HAP-1 (cell line): ENCODE data around the gene NDST1.

ENCODE experiments used
- DNase-seq, 2 experiments: peaks; one replicate each; pipeline ENCODE4 v3.0.0-alpha.2; 2016 to 2020; ENCODE audit warnings: low spot score in 2 of 2
- H3K27me3 ChIP-seq: fragments of 250-450 bp; sonication (Bioruptor Pico); 2 replicates; pipeline ENCODE4 v1.5.1; 2020; ENCODE audit warnings: low read depth, mild to moderate bottlenecking, moderate library complexity
- H3K36me3 ChIP-seq: fragments of 250-450 bp; sonication (Bioruptor Pico); replicated peaks from 2 replicates; pipeline ENCODE4 v1.5.1; 2020; ENCODE audit warnings: mild to moderate bottlenecking
- H3K4me1 ChIP-seq: fragments of 250-450 bp; sonication (Bioruptor Pico); 2 replicates; pipeline ENCODE4 v1.5.1; 2020; ENCODE audit warnings: mild to moderate bottlenecking
- H3K4me3 ChIP-seq: fragments of 250-450 bp; sonication (Bioruptor Pico); 2 replicates; pipeline ENCODE4 v1.5.1; 2020; ENCODE audit warnings: mild to moderate bottlenecking, moderate library complexity
- H3K9me3 ChIP-seq: fragments of 250-450 bp; sonication (Bioruptor Pico); 2 replicates; pipeline ENCODE4 v1.5.1; 2020; ENCODE audit warnings: mild to moderate bottlenecking, moderate library complexity
- in situ Hi-C: fragments of 300-500 bp; cut with MboI; formaldehyde crosslinking; loops from 3 replicates; pipeline ENCODE4 v1.14.3; 2020; ENCODE audit warnings: low sequenced_read_pairs, inconsistent platforms, mixed read lengths

The NDST1 gene

DNA sequence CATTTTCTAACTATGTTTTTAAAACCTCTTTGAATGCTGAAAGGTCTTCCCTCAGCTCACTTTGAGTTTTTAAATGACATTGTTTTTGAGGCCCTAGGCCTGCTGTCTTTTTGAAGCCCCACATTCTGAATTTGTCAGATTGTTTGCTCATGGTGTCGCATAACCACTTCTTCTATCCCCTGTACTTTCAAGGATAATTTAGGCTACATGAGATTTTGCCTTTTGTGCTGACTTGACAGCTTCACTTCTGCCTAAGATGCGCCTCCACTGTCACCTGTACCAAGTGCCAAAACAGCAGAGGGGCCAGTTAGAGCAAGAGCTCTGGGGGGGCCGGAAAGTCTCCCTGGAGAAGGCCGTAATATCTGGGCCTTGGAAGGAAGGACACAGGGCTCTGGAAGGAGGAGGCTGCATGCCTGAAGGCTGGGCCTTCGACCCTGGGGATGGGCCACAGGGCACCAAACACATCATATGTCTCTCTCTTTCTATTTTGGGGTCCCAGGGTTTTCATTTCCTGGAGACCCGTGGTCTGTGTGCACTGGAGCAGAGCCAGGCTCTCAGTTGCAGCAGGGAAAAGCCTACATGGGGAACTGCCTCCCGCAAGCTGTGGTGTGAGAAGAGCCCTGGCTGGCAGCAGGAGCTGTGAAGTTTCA is 49.1 kb downstream of the NDST1 start:
- Histone ChIP-seq H3K36me3 (peaks cover 4% of the 10 kb centered on the region; the same call in 1 of the 2 replicates), H3K4me3 (no peak overlapping the region), H3K9me3 (no peaks in the 10 kb centered on the region), H3K27me3 (no peaks in the 10 kb centered on the region), H3K4me1 (no peaks in the 10 kb centered on the region)
- no peak for DNase-seq
- in situ Hi-C loops = loop anchor here (5.0 kb wide), 1 partner anchor 95 kb away; no protein-coding TSS in a partner anchor

DNA sequence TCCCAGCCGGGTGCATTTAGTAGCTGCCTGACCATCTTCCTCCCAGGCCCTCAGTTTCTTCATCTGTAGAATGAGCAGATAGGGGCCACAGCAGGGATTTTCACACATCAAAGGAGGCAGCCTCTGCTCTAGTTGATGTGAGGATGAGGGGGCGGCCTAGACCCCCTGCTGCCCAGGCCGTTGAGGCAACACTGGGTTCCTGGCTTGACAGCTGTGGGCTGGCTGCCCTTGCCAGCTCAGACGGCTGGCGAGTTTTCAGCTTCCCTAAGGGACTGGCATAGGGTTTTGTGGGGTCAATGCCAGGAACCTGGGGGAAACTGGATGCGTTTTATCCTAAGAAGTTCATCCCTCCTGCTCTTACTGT is 49.6 kb downstream of the NDST1 start:
- no peak for DNase-seq
- peaks cover 4% of the 10 kb centered on the region; the same call in 1 of the 2 replicates for H3K36me3 ChIP-seq
- in situ Hi-C loops = loop anchor here (5.0 kb wide), 1 partner anchor 95 kb away; no protein-coding TSS in a partner anchor
- H3K9me3 ChIP-seq = no peaks in the 10 kb centered on the region
- H3K4me3 ChIP-seq = no peak overlapping the region
- H3K27me3 ChIP-seq = no peaks in the 10 kb centered on the region
- H3K4me1 ChIP-seq = no peaks in the 10 kb centered on the region

DNA sequence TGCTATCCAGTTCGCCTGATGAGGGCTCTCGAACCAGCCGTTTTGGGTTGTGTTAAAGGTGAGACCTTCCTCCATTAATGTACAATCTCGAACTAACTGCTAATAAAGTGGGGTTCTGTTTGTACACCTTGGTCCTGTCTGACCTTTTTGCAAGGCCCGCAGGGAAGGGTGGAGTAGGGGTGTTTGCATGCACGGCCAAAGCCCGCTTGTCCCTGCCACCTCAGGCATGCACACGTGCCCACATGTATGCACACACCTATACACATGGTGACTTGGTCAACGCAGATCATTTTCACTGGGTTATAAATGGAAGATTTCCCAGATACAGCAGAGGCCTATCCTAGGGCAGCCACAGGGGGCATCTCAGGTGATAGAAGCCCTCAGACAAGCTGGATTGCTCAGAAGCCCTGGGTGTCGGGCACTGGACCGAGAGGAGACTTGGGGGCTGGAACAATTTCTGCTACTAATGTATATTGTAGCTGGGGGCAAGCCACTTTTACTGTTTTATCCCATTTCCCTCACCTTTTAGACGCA is 50.2 kb downstream of the NDST1 start:
- Histone ChIP-seq H3K27me3 (no peaks in the 10 kb centered on the region), H3K36me3 (peaks cover 3% of the 10 kb centered on the region; the same call in 1 of the 2 replicates), H3K9me3 (no peaks in the 10 kb centered on the region), H3K4me3 (no peak overlapping the region), H3K4me1 (no peaks in the 10 kb centered on the region)
- in situ Hi-C loops = loop anchor here (5.0 kb wide), 1 partner anchor 94 kb away; no protein-coding TSS in a partner anchor
- DNase-seq = no peak

DNA sequence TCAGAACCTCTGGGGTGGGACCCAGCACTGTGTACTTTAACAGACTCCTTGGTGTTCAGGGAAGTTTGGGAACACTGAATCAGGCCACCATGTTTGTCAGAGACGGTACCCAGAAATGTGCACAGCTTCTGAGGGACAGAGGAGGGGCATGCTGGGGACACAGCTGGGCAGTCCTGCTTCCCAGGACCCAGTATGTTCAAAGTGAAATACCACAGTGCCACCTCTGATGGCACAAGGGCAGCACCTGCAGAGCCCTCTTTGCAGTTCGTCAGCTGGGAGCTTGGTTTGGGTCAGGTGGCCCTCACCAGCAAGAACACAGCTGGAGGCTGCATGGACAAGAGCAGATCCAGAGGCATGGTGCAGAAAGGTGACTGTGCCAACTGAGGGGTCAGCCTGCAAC is 51.2 kb downstream of the NDST1 start:
- Histone ChIP-seq H3K9me3 (no peaks in the 10 kb centered on the region), H3K36me3 (no peaks in the 10 kb centered on the region), H3K27me3 (no peaks in the 10 kb centered on the region), H3K4me1 (no peaks in the 10 kb centered on the region), H3K4me3 (no peak overlapping the region)
- DNase-seq = no peak
- in situ Hi-C loops = loop anchor here (5.0 kb wide), 1 partner anchor 93 kb away; no protein-coding TSS in a partner anchor

DNA sequence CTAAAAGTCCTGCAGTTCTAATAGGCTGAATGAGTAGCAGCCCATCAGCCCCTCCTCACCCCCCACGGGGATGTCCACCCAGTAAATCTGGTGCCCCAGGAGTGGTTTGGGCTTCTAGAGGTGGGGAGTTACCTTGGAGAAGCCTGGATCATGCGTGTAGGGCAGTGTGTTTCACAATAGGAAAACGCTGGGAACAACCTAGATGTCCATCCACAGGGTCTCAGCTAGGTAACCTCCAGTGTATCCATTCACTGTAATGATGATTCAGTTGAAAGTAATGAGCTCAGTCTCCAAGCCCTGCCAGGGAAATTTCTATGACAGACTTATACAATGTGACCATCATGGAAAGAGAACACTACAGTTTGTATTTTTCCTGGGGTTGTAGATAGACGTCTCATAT is 51.8 kb downstream of the NDST1 start:
- no peak for DNase-seq
- H3K36me3 ChIP-seq = no peaks in the 10 kb centered on the region
- no peaks in the 10 kb centered on the region for H3K4me1 ChIP-seq
- no peaks in the 10 kb centered on the region for H3K27me3 ChIP-seq
- in situ Hi-C loops = loop anchor here (5.0 kb wide), 2 partner anchors 93 to 288 kb away; partner anchors contain the start of gene IRGM
- no peak overlapping the region for H3K4me3 ChIP-seq
- no peaks in the 10 kb centered on the region for H3K9me3 ChIP-seq

DNA sequence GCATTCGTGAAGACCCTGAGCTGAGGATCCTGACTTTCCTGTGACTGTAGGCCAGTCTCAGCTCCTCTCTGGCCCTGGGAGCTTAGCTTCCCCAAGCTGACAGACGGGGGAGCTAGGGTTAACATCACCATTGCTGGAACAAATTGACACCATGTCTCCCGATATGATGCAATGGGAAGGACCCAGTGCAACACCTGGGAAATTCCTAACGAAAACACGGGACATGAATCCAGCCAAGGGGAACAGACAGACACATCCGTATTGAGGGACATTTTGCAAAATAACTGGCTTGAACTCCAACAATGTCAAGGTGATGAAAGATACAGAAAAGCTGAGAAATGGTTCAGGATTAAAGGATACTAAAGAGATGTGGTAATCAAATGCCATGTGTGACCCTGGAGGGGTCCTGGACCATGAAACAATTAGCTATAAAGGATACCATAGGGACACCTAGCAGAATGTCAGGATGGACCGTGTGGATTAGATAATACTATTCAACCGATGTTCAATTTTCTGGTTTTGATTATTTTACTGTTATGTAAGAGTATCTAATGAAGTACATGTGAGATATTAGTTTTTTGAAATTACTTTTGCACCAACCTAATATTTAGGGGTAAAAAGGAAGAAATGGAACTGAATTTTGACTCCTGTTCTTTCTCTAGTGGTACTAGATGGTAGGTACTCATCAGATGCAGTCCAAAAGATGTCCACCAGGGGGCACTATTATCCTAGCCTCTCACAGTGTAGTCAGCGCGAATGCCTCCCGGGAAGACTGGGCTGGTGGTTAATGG is 52.7 kb downstream of the NDST1 start:
- DNase-seq = peak; percentile 76 to 95
- Histone ChIP-seq H3K36me3 (no peaks in the 10 kb centered on the region), H3K4me1 (no peaks in the 10 kb centered on the region), H3K4me3 (no peak overlapping the region), H3K9me3 (no peaks in the 10 kb centered on the region), H3K27me3 (no peaks in the 10 kb centered on the region)
- in situ Hi-C loops = loop anchor here (5.0 kb wide), 1 partner anchor 287 kb away; the partner anchor contains the start of gene IRGM

DNA sequence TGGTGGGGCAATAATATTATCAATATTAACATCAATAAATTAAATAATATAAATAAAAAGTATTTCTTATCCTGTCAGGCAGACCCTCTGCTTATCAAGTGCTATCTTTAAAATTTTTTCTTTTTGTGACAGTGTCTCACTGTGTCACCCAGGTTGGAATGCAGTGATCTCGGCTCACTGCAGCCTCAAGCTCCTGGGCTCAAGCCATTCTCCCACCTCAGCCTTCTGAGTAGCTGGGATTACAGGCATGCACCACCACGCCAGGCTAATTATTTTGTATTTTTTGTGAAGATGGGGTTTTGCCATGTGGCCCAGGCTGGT is 53.2 kb downstream of the NDST1 start:
- no peak overlapping the region for H3K4me3 ChIP-seq
- in situ Hi-C loops = loop anchor here (5.0 kb wide), 1 partner anchor 286 kb away; the partner anchor contains the start of gene IRGM
- H3K36me3 ChIP-seq = no peaks in the 10 kb centered on the region
- H3K27me3 ChIP-seq = no peaks in the 10 kb centered on the region
- no peaks in the 10 kb centered on the region for H3K9me3 ChIP-seq
- DNase-seq = no peak
- H3K4me1 ChIP-seq = no peaks in the 10 kb centered on the region

DNA sequence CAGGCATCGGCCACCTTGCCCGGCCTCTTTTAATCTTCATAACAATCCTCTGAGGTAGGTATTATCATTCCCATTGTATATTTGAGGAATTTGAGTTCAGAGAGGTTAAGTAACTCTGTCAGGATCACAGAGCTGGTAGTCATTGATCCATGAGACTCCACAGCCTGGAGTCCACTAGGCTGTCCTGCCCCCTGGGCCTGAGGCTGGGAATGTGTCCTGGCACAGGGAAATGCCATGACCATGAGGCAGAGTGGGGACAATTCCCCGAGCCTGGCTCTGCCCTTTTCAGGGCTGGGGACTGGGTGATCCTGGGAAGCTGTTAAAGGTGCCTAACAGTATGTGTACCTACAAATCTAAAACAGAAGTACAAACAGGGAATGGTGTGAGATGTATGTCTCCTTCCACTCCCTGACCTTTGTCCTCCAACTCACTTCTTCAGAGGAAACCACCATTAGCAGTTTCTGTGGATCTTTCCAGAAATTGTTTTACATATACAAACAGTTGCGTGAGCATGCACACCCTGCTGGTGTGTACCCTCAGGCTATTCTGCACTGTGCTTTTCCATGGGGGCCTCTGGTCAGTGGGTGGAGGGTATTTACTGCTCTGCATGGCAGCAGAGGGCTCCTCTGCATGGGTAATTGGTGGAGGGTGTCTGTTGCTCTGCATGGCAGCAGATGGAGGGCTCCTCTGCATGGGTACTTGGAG is 53.8 kb downstream of the NDST1 start:
- DNase-seq = no peak
- in situ Hi-C loops = loop anchor here (5.0 kb wide), 1 partner anchor 286 kb away; the partner anchor contains the start of gene IRGM
- H3K9me3 ChIP-seq = no peaks in the 10 kb centered on the region
- no peaks in the 10 kb centered on the region for H3K4me1 ChIP-seq
- H3K4me3 ChIP-seq = no peak overlapping the region
- no peaks in the 10 kb centered on the region for H3K27me3 ChIP-seq
- H3K36me3 ChIP-seq = no peaks in the 10 kb centered on the region

DNA sequence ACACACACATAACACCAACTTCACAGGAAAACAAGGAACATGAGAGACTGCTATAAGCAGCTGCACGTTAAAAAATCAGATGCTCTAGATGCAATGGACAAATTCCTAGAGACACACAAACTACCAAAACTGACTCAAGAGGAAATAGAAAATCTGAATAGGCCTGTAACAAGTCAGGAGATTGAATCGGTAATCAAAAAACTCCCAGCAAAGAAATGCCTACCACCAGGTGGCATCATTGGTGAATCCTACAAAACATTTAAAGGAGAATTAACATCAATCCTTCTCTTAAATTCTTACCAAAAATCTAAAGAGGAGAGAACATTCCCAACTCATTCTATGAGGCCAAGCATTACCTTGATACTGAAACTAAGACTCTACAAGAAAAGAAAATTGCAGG is 54.9 kb downstream of the NDST1 start:
- H3K4me3 ChIP-seq = no peak overlapping the region
- H3K9me3 ChIP-seq = no peaks in the 10 kb centered on the region
- in situ Hi-C loops = loop anchor here (5.0 kb wide), 1 partner anchor 284 kb away; the partner anchor contains the start of gene IRGM
- DNase-seq = peak in 1 of 2 experiments; percentile 52
- no peaks in the 10 kb centered on the region for H3K27me3 ChIP-seq
- H3K4me1 ChIP-seq = no peaks in the 10 kb centered on the region
- no peaks in the 10 kb centered on the region for H3K36me3 ChIP-seq

DNA sequence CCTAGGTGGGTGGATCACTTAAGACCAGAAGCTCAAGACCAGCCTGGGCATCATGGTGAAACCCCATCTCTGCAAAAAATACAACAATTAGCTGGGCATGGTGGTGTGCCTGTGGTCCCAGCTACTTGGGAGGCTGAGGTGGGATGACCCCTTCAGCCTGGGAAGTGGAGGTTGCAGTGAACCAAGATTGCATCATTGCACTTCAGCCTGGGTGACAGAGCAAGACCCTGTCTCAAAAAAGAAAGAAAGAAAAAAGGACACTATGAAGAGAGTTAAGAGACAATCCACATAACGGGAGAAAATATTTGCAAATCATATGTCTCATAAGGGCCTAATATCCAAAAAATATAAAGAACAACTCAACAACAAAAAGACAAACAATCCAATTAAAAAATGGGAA is 57.9 kb downstream of the NDST1 start:
- Histone ChIP-seq H3K9me3 (no peaks in the 10 kb centered on the region), H3K4me3 (no peak overlapping the region), H3K36me3 (no peaks in the 10 kb centered on the region), H3K4me1 (no peaks in the 10 kb centered on the region), H3K27me3 (no peaks in the 10 kb centered on the region)
- in situ Hi-C loops = no loop called here
- DNase-seq = no peak

DNA sequence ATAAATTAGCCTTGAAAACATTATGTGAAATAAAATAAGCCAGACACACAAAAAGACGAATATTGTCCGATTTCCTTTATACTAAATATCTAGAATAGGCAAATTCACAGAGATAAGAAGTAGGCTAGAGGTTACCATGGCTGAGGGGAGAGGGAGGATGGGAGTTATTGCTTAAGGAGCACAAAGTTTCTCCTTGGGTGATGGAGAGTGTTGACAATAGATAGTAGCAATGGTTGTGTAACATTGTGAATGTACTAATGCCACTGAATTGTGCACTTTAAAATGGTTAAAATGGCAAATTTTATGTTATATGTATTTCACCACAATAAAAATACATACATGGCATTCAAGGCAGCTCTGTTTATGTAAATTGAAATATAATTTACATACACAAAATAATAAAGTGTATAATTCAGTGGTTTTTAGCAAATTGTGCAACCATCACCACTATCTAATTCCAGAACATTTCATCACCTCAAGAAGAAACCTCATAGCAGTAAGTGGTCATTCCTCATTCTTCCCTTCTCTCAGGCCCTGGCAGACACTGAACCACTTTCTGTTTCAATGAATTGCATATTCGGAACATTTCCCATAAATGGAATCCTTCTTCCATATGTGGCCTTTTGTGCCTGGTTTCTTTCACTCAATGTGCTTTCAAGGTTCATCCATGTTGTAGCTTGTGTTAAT is 59.2 kb downstream of the NDST1 start:
- no peaks in the 10 kb centered on the region for H3K27me3 ChIP-seq
- H3K36me3 ChIP-seq = no peaks in the 10 kb centered on the region
- no peak for DNase-seq
- no peak overlapping the region for H3K4me3 ChIP-seq
- in situ Hi-C loops = no loop called here
- no peaks in the 10 kb centered on the region for H3K4me1 ChIP-seq
- no peaks in the 10 kb centered on the region for H3K9me3 ChIP-seq

DNA sequence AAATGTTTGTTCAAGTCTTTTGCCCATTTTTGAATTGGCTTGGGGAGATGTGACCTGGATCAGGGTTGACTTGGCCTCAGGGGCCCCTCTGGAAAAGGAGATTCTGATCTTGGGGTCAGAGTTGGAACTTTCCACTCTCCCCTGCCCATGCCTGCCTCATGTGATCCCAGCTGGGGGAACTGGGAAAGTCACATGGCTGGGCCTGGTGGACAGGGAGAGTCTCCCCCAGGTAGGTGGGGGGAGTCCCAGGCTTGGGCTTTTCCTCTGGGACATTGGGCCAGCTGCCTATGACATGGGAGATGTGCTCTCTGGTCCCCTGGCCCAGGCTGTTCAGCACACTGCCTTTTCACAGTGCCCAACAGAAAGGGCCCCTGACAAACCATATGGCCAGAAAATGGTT is 60.7 kb downstream of the NDST1 start:
- Histone ChIP-seq H3K4me1 (no peaks in the 10 kb centered on the region), H3K4me3 (no peak overlapping the region), H3K9me3 (no peaks in the 10 kb centered on the region), H3K27me3 (no peaks in the 10 kb centered on the region), H3K36me3 (no peaks in the 10 kb centered on the region)
- DNase-seq = no peak
- in situ Hi-C loops = no loop called here

DNA sequence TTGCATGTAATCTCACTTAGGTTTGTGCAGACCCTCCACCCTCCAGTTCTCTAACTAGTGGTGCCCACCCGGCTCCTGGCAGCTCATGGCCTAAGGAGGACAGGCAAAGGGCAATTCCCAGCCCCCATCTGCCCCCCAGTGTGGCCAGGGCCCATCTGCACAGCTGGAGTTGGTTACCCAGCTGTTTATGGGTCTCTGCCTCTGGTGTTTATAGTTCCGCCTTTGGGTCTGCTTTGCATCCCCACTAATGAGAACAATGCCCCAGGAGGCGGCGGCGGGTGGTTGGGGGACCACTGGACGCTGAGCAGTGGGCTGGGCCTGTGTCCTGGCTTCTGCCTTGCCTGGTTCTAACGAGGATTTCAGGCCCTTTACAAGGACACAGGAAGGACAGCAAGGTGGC is 62.4 kb downstream of the NDST1 start:
- no peak overlapping the region for H3K4me3 ChIP-seq
- H3K36me3 ChIP-seq = no peaks in the 10 kb centered on the region
- no peaks in the 10 kb centered on the region for H3K9me3 ChIP-seq
- in situ Hi-C loops = no loop called here
- H3K27me3 ChIP-seq = no peaks in the 10 kb centered on the region
- no peak for DNase-seq
- H3K4me1 ChIP-seq = no peaks in the 10 kb centered on the region
